ENCODE measurements around the gene PTPRA. TPM values are rescaled to one million over a fixed set of nuclear protein-coding genes. Genes with fewer than 3 reads are reported as not detected.

PTPRA gene
- total and polyA plus RNA-seq, 10 of the 15 experiments (the other 5 are each of a cell fraction or from before 2014, with no cell fraction given): 3.9 to 62.1 (median 34.6) TPM

- in situ Hi-C loops (cut with MboI) (no loop called here), intact Hi-C loops (cut with micrococcal nuclease; ENCODE audit: unreplicated experiment) (no loop called here)
- SMC1A ChIA-PET (ENCODE audit: uncharacterized antibody, unreplicated experiment): no interaction called here
- ATAC-seq: no peak
- Histone ChIP-seq H3K36me3 (ENCODE audit: control insufficient read depth in 2 of 2, insufficient read depth in 2 of 2, low read length in 1 of 2) (peaks cover 15 to 21% of the 10 kb centered on the region in 2 experiments; a peak in 3 of 4 replicates), H3K79me2 (ENCODE audit: control insufficient read depth, insufficient read depth, low read length) (no peaks in the 10 kb centered on the region), H3K27ac (ENCODE audit: control insufficient read depth, insufficient read depth) (no peak overlapping the region), H3K4me3 (no peak overlapping the region), H3K9ac (ENCODE audit: control insufficient read depth, insufficient read depth, low read length) (no peak overlapping the region), H3K9me3 (replicated peaks; ENCODE audit: control insufficient read depth, insufficient read depth, low read length) (no peaks in the 10 kb centered on the region), H3K4me2 (ENCODE audit: control insufficient read depth, insufficient read depth) (no peak overlapping the region), H4K20me1 (ENCODE audit: control insufficient read depth, insufficient read depth) (no peaks in the 10 kb centered on the region; the same call in 1 of the 2 replicates), H3K27me3 (replicated peaks in 1 of 2; ENCODE audit: control insufficient read depth in 2 of 2, insufficient read depth in 2 of 2, low read length in 1 of 2) (no peaks in the 10 kb centered on the region), H2AFZ (ENCODE audit: control insufficient read depth, low read depth, low read length) (no peak overlapping the region), H3K4me1 (ENCODE audit: control insufficient read depth, insufficient read depth, low read length) (no peaks in the 10 kb centered on the region)
- FAIRE-seq: no peak
- 87% methylated on average over 4 of the region's 4 CpGs for WGBS (ENCODE audit: insufficient coverage, insufficient replicate concordance, low lambda C conversion rate, missing lambda C conversion rate)
- no TSS peak for BruUV-seq (replicated peaks)
- RAD21 ChIA-PET (ENCODE audit: unreplicated experiment): no interaction called here
- POLR2A ChIA-PET: no interaction called here
- no peak for DNase-seq (ENCODE audit: low read depth, low spot score)
- TF ChIP-seq HDAC2 (IDR thresholded peaks at IDR 0.05) (no peak), SMAD5 (IDR thresholded peaks at IDR 0.05; ENCODE audit: low read depth) (no peak), RELA (IDR thresholded peaks at IDR 0.05; ENCODE audit: borderline replicate concordance, partially characterized antibody) (no peak), SRF (IDR thresholded peaks at IDR 0.05; ENCODE audit: low read depth in 2 of 2, low read length in 2 of 2) (no peak), HDGF (IDR thresholded peaks at IDR 0.05) (no peak), ZNF274 (IDR thresholded peaks at IDR 0.05; ENCODE audit: insufficient read depth, insufficient read length) (no peak), JUND (IDR thresholded peaks at IDR 0.05; ENCODE audit: low read depth, low read length) (no peak), TCF7 (IDR thresholded peaks at IDR 0.05; ENCODE audit: borderline replicate concordance) (no peak), POU2F2 (IDR thresholded peaks at IDR 0.05; ENCODE audit: borderline replicate concordance, low read depth, low read length) (no peak)
- CTCF ChIA-PET: no interaction called here
Measured at GRCh38 chr20:3039426-3039825, 166.1 kb downstream of the PTPRA start.

DNA sequence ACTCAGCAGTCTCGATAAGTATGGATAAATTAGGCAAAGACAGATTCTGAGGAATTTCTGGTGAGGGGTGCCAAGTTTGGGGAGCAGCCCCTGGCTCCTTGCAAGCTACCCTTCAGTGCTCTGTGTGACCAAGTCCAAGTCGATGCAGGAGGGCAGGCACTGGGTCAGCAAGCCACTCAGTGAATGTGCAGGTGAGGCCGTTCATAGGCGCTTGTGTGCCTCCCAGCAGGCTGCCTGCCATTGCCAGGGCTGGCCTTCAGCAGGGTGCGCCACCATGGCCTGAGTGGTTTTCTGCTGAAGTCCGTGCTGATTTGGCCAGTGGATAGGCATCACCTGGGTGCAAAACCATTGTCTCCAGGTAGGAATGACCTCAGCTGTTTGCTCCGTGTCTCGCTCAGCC, 166.8 kb downstream of the PTPRA start:
- no peak overlapping the region for H2AFZ ChIP-seq (ENCODE audit: control insufficient read depth, low read depth, low read length)
- no peaks in the 10 kb centered on the region; the same call in 1 of the 2 replicates for H3K4me1 ChIP-seq (ENCODE audit: control insufficient read depth, insufficient read depth, low read length)
- H3K4me2 ChIP-seq (ENCODE audit: control insufficient read depth, insufficient read depth): no peak overlapping the region
- intact Hi-C loops (cut with micrococcal nuclease; ENCODE audit: unreplicated experiment): loop anchor here (10.0 kb wide), 1 partner anchor 165 kb away; the partner anchor contains the start of genes DDRGK1 and ITPA
- DNase-seq (ENCODE audit: low read depth, low spot score): no peak
- H3K9ac ChIP-seq (ENCODE audit: control insufficient read depth, insufficient read depth, low read length): no peak overlapping the region
- ATAC-seq: no peak
- no peaks in the 10 kb centered on the region for H3K27me3 ChIP-seq (replicated peaks in 1 of 2; ENCODE audit: control insufficient read depth in 2 of 2, insufficient read depth in 2 of 2, low read length in 1 of 2)
- no peak for FAIRE-seq
- in situ Hi-C loops (cut with MboI): no loop called here
- ChIA-PET CTCF (interaction anchor here (0.7 kb wide), 1 partner anchor 14 kb away, joined by 3 read pairs; no protein-coding TSS in a partner anchor), SMC1A (ENCODE audit: uncharacterized antibody, unreplicated experiment) (no interaction called here), RAD21 (ENCODE audit: unreplicated experiment) (no interaction called here), POLR2A (no interaction called here)
- no peak overlapping the region for H3K4me3 ChIP-seq
- no TSS peak for BruUV-seq (replicated peaks)
- no peaks in the 10 kb centered on the region for H3K9me3 ChIP-seq (replicated peaks; ENCODE audit: control insufficient read depth, insufficient read depth, low read length)
- WGBS (ENCODE audit: insufficient coverage, insufficient replicate concordance, low lambda C conversion rate, missing lambda C conversion rate): 97% methylated on average over 8 of the region's 8 CpGs
- H3K79me2 ChIP-seq (ENCODE audit: control insufficient read depth, insufficient read depth, low read length): no peaks in the 10 kb centered on the region
- no peaks in the 10 kb centered on the region; the same call in 1 of the 2 replicates for H4K20me1 ChIP-seq (ENCODE audit: control insufficient read depth, insufficient read depth)
- H3K27ac ChIP-seq (ENCODE audit: control insufficient read depth, insufficient read depth): no peak overlapping the region
- peaks cover 15 to 21% of the 10 kb centered on the region in 2 experiments; a peak in 3 of 4 replicates for H3K36me3 ChIP-seq (ENCODE audit: control insufficient read depth in 2 of 2, insufficient read depth in 2 of 2, low read length in 1 of 2)
- TF ChIP-seq, protein P1, sequence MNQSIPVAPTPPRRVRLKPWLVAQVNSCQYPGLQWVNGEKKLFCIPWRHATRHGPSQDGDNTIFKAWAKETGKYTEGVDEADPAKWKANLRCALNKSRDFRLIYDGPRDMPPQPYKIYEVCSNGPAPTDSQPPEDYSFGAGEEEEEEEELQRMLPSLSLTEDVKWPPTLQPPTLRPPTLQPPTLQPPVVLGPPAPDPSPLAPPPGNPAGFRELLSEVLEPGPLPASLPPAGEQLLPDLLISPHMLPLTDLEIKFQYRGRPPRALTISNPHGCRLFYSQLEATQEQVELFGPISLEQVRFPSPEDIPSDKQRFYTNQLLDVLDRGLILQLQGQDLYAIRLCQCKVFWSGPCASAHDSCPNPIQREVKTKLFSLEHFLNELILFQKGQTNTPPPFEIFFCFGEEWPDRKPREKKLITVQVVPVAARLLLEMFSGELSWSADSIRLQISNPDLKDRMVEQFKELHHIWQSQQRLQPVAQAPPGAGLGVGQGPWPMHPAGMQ (IDR thresholded peaks at IDR 0.05; ENCODE audit: borderline replicate concordance): no peak
- TF ChIP-seq NR2F1 (conservative IDR thresholded peaks at IDR 0.05) (no peak), BCLAF1 (IDR thresholded peaks at IDR 0.05) (no peak), CREB1 (IDR thresholded peaks at IDR 0.05; ENCODE audit: low read depth) (no peak), ESRRA (IDR thresholded peaks at IDR 0.05; ENCODE audit: low read length) (no peak), YY1 (IDR thresholded peaks at IDR 0.05; ENCODE audit: low read depth, low read length) (no peak), NFXL1 (IDR thresholded peaks at IDR 0.05; ENCODE audit: borderline replicate concordance) (no peak)
